Measurements from ENCODE around the gene RAB6B. TPM values are rescaled to one million over a fixed set of nuclear protein-coding genes. Genes with fewer than 3 reads are reported as not detected.

Gene RAB6B
- total RNA-seq, 1 experiment from 2014 or later = 18.0 TPM

- DNase-seq (ENCODE audit: low spot score) = no peak
- ATAC-seq = no peak
- POLR2A ChIA-PET = no interaction called here
- H3K9me3 Mint-ChIP-seq = no peaks in the 10 kb centered on the region
- no peaks in the 10 kb centered on the region for H3K36me3 Mint-ChIP-seq
- CTCF ChIA-PET = interaction anchor here (1.1 kb wide), 1 partner anchor 75 kb away, joined by 3 read pairs; no protein-coding TSS in a partner anchor
- TF ChIP-seq MLX (CRISPR knock-in tag; IDR thresholded peaks at IDR 0.05) (no peak), ZNF232 (CRISPR knock-in tag; IDR thresholded peaks at IDR 0.05) (no peak), JUN (CRISPR knock-in tag; IDR thresholded peaks at IDR 0.05) (no peak), ZNF138 (CRISPR knock-in tag; conservative IDR thresholded peaks at IDR 0.05) (no peak), FOXJ3 (CRISPR knock-in tag; IDR thresholded peaks at IDR 0.05; ENCODE audit: borderline replicate concordance) (no peak), ETV6 (CRISPR knock-in tag; IDR thresholded peaks at IDR 0.05) (no peak), PRRX2 (CRISPR knock-in tag; IDR thresholded peaks at IDR 0.05) (no peak), CBFB (CRISPR knock-in tag; IDR thresholded peaks at IDR 0.05; ENCODE audit: low read depth) (no peak), CREB1 (CRISPR knock-in tag; IDR thresholded peaks at IDR 0.05) (no peak), IRF2 (CRISPR knock-in tag; IDR thresholded peaks at IDR 0.05; ENCODE audit: borderline replicate concordance, low read depth) (no peak), ZNF281 (CRISPR knock-in tag; IDR thresholded peaks at IDR 0.05) (no peak), HMGA2 (CRISPR knock-in tag; IDR thresholded peaks at IDR 0.05) (no peak), TEAD1 (CRISPR knock-in tag; IDR thresholded peaks at IDR 0.05) (no peak), SP1 (CRISPR knock-in tag; conservative IDR thresholded peaks at IDR 0.05) (no peak), GRHL2 (CRISPR knock-in tag; IDR thresholded peaks at IDR 0.05; ENCODE audit: insufficient replicate concordance, severe bottlenecking) (no peak), ZNF263 (CRISPR knock-in tag; IDR thresholded peaks at IDR 0.05; ENCODE audit: low read depth) (no peak), E2F4 (CRISPR knock-in tag; IDR thresholded peaks at IDR 0.05; ENCODE audit: borderline replicate concordance, low read depth) (no peak), SMAD4 (CRISPR knock-in tag; IDR thresholded peaks at IDR 0.05) (no peak)
- TF ChIP-seq, protein P1, sequence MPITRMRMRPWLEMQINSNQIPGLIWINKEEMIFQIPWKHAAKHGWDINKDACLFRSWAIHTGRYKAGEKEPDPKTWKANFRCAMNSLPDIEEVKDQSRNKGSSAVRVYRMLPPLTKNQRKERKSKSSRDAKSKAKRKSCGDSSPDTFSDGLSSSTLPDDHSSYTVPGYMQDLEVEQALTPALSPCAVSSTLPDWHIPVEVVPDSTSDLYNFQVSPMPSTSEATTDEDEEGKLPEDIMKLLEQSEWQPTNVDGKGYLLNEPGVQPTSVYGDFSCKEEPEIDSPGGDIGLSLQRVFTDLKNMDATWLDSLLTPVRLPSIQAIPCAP (CRISPR knock-in tag; IDR thresholded peaks at IDR 0.05) = no peak
- TF ChIP-seq, protein P2, sequence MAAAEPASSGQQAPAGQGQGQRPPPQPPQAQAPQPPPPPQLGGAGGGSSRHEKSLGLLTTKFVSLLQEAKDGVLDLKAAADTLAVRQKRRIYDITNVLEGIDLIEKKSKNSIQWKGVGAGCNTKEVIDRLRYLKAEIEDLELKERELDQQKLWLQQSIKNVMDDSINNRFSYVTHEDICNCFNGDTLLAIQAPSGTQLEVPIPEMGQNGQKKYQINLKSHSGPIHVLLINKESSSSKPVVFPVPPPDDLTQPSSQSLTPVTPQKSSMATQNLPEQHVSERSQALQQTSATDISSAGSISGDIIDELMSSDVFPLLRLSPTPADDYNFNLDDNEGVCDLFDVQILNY (CRISPR knock-in tag; IDR thresholded peaks at IDR 0.05) = no peak
- H3K4me1 Mint-ChIP-seq = no peaks in the 10 kb centered on the region
- no peaks in the 10 kb centered on the region for H3K27me3 Mint-ChIP-seq (ENCODE audit: low read depth)
- H3K4me3 Mint-ChIP-seq = no peak overlapping the region
- H3K27ac Mint-ChIP-seq = no peak overlapping the region
These were observed 59.7 kb downstream of the RAB6B start for GRCh38 chr3:133835961-133836360.

- CTCF ChIA-PET = no interaction called here
- no peaks in the 10 kb centered on the region for H3K27me3 Mint-ChIP-seq (ENCODE audit: low read depth)
- no peaks in the 10 kb centered on the region for H3K4me1 Mint-ChIP-seq
- POLR2A ChIA-PET = no interaction called here
- H3K27ac Mint-ChIP-seq = no peak overlapping the region
- DNase-seq (ENCODE audit: low spot score) = no peak
- H3K36me3 Mint-ChIP-seq = no peaks in the 10 kb centered on the region
- no peak overlapping the region for H3K4me3 Mint-ChIP-seq
- H3K9me3 Mint-ChIP-seq = no peaks in the 10 kb centered on the region
- ATAC-seq = no peak
- TF ChIP-seq ZNF671 (CRISPR knock-in tag; IDR thresholded peaks at IDR 0.05) = no peak
- TF ChIP-seq, protein P3, sequence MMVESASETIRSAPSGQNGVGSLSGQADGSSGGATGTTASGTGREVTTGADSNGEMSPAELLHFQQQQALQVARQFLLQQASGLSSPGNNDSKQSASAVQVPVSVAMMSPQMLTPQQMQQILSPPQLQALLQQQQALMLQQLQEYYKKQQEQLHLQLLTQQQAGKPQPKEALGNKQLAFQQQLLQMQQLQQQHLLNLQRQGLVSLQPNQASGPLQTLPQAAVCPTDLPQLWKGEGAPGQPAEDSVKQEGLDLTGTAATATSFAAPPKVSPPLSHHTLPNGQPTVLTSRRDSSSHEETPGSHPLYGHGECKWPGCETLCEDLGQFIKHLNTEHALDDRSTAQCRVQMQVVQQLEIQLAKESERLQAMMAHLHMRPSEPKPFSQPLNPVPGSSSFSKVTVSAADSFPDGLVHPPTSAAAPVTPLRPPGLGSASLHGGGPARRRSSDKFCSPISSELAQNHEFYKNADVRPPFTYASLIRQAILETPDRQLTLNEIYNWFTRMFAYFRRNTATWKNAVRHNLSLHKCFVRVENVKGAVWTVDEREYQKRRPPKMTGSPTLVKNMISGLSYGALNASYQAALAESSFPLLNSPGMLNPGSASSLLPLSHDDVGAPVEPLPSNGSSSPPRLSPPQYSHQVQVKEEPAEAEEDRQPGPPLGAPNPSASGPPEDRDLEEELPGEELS (CRISPR knock-in tag; IDR thresholded peaks at IDR 0.05) = no peak
- no peak for TF ChIP-seq SP1 (CRISPR knock-in tag; conservative IDR thresholded peaks at IDR 0.05)
- no peak for TF ChIP-seq E2F1 (CRISPR knock-in tag; IDR thresholded peaks at IDR 0.05)
- no peak for TF ChIP-seq IRF2 (CRISPR knock-in tag; IDR thresholded peaks at IDR 0.05; ENCODE audit: borderline replicate concordance, low read depth)
- no peak for TF ChIP-seq JUN (CRISPR knock-in tag; IDR thresholded peaks at IDR 0.05)
- TF ChIP-seq, protein P4, sequence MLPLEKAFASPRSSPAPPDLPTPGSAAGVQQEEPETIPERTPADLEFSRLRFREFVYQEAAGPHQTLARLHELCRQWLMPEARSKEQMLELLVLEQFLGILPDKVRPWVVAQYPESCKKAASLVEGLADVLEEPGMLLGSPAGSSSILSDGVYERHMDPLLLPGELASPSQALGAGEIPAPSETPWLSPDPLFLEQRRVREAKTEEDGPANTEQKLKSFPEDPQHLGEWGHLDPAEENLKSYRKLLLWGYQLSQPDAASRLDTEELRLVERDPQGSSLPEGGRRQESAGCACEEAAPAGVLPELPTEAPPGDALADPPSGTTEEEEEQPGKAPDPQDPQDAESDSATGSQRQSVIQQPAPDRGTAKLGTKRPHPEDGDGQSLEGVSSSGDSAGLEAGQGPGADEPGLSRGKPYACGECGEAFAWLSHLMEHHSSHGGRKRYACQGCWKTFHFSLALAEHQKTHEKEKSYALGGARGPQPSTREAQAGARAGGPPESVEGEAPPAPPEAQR (CRISPR knock-in tag; IDR thresholded peaks at IDR 0.05) = no peak
- TF ChIP-seq E2F4 (CRISPR knock-in tag; IDR thresholded peaks at IDR 0.05; ENCODE audit: borderline replicate concordance, low read depth) = no peak
These were observed 60.3 kb downstream of the RAB6B start for GRCh38 chr3:133835418-133835743.
